A673 (cell line): Measurements from ENCODE around the gene CBY2.

Source experiments
- CTCF ChIP-seq: fragments of 300-800, 200-600 bp; sonication (generic); conservative IDR thresholded peaks from 2 replicates; pipeline ENCODE4 v1.5.1; 2017; ENCODE audit warnings: low read depth, mild to moderate bottlenecking, antibody characterized with exemption, low read length, moderate library complexity, mixed read lengths
- EZH2 ChIP-seq: fragments of 200-600 bp; sonication (generic); IDR thresholded peaks from 2 replicates; pipeline ENCODE4 v1.6.1; 2017; ENCODE audit warnings: borderline replicate concordance, low read depth, mild to moderate bottlenecking, mixed read lengths, antibody characterized with exemption, low read length; ENCODE audit not compliant: poor library complexity, severe bottlenecking

- TF ChIP-seq CTCF (no peak), EZH2 (no peak)
Measured at GRCh38 chr13:45744979-45745378, 42.9 kb downstream of the CBY2 start.
